GM10847 (cell line): Measurements from ENCODE around the gene GPR162.

Experiments used
- POLR2A ChIP-seq: IDR thresholded peaks from 2 replicates; pipeline ENCODE4 v1.6.1; 2011; ENCODE audit not compliant: insufficient read length; ENCODE audit errors: extremely low read depth

Gene GPR162

GRCh38 chr12:6782119-6782518 is 39.5 kb upstream of the GPR162 start:
- no peak for TF ChIP-seq POLR2A

DNA sequence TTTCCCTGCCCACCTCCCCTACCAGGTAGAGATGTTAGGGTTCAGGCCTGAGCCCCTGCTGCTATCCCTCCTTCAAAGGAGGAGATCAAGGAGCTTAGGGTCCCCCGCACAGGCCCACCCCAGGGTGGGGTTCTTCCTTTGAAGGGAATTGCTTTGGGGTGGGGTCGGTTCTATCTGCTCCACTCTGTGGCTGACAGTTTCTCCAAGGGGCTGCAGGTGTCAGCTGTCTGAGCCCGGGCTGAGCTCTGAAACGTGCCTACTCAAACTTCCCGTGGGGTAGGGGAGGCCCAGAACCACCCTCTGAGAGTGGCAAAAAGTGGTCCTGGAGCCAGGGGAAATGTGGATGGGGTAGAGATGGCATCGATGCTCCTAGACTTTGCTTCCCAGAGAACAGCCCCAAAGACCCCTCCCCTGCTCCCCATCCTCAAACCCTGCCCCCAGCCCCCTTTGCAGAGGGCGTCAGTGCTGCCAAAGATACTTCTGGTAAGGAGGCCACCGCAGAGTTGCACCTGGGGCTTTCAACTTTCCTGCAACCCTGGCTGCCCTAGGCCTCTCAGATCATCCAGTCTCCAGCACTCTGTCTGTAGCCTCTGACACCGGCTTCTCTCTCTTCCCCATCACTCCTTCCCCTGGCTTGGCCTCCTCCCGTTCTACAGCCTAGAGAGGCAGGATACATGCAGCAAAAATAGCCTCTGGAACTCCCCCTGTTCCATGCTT is 38.6 kb upstream of the GPR162 start:
- no peak for TF ChIP-seq POLR2A

DNA sequence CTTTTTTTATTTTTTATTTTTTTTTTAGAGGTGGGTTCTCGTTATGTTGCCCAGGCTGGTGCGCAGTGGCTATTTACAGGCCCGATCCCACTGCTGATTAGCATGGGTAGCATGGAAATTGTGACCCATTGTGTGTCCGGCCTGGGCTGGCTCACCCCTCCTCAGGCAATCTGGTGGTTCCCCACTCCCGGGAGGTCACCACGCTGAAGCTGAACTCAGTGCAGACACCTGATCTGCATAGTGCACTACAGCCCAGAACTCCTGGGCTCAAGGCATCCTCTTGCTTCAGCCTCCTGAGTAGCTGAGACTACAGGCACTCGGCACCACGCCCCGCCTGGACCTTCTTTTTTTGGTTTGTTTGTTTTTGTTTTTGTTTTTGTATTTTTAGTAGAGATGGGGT is 37.8 kb upstream of the GPR162 start:
- TF ChIP-seq POLR2A = no peak

GRCh38 chr12:6784296-6784695 is 37.3 kb upstream of the GPR162 start:
- no peak for TF ChIP-seq POLR2A

DNA sequence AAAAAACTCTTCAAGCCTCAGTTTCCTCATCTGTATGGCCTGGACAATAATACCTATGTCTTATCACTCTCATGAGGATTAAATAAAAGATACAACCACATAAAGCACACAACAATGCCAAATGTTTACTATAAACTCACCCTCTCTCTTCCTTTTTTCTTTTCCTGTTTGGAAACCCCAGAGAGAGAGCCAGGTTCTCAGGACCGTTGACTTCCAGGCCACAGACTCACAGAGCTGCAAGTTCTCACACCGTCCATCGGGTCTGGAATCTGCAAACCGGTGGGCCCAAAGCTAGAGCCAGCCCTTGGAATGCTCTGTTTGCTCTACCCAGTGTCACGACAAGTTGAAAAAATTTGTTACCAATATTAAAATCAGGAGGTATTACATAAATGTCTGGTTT is 36.9 kb upstream of the GPR162 start:
- no peak for TF ChIP-seq POLR2A

GRCh38 chr12:6786416-6787094 is 35.1 kb upstream of the GPR162 start:
- TF ChIP-seq POLR2A = no peak

DNA sequence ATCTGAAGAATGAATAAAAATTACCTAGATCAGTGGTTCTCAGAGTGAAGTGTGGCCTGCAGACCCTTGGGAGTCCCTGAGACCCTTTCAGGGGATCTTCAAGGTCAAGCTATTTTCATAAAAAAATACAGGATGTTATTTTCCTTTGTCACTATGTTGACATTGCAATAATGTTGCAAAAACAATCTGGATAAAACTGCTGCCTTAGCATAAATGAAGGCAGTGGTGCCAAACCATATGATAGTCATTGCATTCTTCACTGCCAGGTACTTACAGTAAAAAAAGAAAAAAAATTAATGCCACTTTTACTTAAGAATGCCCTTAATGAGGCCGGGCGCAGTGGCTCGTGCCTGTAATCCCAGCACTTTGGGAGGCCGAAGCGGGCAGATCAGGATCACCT is 34.3 kb upstream of the GPR162 start:
- TF ChIP-seq POLR2A = no peak

DNA sequence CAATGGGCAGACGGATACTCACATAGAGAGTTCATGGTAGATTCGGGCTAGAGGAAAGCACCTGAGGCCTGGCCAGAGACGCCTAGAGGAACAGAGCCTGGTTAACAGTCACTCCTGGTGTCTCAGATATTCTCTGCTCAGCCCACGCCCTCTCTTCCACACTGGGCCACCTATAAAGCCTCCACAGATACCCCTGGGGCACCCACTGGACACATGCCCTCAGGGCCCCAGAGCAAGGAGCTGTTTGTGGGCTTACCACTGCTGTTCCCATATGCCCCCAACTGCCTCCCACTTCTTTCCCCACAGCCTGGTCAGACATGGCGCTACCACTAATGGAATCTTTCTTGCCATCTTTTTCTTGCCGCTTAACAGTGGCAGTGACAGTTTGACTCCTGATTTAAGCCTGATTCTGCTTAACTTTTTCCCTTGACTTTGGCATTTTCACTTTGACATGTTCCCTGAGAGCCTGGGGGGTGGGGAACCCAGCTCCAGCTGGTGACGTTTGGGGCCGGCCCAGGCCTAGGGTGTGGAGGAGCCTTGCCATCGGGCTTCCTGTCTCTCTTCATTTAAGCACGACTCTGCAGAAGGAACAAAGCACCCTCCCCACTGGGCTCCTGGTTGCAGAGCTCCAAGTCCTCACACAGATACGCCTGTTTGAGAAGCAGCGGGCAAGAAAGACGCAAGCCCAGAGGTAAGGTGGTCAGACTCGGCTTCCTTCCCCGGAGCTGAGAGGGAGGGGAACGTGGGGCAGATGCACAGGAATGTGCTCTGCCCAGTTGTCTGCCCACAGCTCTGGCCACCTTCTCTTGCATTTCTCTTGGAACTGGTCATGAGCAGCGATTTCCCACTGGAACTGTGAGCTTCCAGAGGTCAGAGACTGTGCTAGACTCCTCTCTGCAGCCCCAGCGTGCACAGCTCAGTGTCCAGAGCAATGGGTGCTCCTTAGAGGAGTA is 32.4 kb upstream of the GPR162 start, which contains the start of gene CD4:
Gene CD4 (plus strand): TSS at position 557 of the 953 bp plus-strand sequence. CDS start 10,611 bp downstream, outside the sequence.
- TF ChIP-seq POLR2A = no peak

DNA sequence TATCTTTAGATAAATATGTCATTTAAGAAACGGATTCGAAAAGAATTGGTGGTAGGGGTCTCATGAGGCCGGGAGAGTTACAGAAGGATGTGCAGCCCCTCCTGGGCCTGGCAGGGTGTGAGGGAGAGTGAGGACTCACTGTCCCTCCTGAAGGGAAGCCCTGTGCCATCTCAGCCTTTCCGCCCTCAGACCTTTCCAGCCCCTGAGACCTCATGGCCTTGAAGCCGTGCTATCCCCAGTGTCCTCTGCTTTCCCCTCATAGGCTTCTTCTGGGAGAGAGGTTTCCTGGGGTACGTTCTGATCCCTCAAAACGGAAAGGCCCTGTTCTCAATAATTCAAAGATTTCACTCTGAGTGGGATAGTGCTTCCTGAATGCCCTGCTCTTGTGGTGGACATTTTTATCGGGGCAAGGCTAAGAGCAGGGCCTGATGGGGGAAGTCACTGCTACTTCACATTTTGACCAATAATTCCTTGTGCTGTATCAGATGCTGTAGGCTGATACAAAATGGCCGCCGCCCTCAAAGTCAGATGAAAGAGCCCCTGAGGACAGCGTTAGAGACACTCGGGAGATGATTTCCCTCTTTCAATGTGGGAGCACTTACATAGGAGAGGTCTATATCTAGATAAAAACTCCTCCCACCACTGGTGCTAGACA is 31.0 kb upstream of the GPR162 start:
- TF ChIP-seq POLR2A = no peak

DNA sequence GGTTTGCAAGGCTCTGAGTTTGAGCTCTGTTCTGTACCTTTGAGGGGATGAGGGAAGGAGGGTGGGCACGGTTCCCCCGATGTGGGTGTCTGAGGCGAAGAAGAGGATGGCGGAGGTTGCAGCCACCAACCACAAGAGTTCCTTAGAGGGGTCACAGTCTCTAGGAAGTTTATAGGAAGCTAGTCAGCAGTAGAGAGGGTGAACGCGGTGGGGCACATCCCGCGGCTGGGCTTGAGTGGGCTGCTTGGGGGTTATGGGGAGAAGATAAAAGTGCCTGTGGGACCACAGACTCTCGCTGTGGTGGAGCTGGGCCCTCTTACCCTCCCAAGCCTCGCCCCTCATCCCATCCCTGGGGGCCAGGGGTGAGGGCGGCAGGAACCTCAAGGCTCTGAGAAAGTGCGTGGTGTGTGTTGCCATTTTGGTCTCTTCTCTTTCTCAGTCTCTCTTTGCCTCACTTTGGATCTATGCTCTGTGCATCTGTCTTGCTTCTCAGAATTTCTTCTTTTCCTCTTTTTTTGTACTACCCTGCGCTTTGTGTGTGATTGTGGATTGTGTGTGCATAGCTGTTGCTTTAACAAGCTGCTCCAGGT is 29.6 kb upstream of the GPR162 start:
- no peak for TF ChIP-seq POLR2A

GRCh38 chr12:6792522-6793201 is 29.0 kb upstream of the GPR162 start:
- TF ChIP-seq POLR2A = no peak

- TF ChIP-seq POLR2A = no peak
These were observed 26.5 kb upstream of the GPR162 start for GRCh38 chr12:6795088-6795487.

- no peak for TF ChIP-seq POLR2A
These were observed 25.0 kb upstream of the GPR162 start for GRCh38 chr12:6796576-6796975.

DNA sequence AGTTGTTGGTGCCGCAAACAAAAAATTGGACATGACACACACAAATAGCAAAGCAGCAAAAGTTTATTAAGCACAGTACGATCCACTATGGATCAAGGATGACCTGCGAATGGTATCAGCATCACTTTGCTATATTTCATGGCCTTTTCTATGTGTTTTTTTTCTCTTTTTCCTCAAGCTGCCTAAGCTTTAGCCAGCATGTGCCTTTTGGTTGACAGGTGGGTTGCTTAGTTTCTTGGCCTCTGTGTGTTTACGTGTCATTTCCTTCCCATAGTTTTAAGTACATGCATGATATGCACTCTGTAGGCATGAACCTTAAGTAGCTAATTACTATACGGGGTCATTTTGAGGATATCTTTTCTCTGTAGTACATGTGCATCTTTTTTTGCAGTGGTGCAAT is 22.5 kb upstream of the GPR162 start:
- no peak for TF ChIP-seq POLR2A
